K562 treated with DMSO at 1 percent for 12 hours (cell line): ENCODE data around the gene FGGY. TPM values are rescaled to one million over a fixed set of nuclear protein-coding genes. Genes with fewer than 3 reads are reported as not detected.

Experiments
- total RNA-seq: library from RNA; unstranded; fragments of 300-600 nt; gene quantifications from 2 replicates; pipeline ENCODE4 v1.2.3, GENCODE V29; 2022; ENCODE audit not compliant: insufficient read depth

The FGGY gene
- total RNA-seq, result 39.6 and 40.8 TPM in 2 replicates

GRCh38 chr1:59296358-59297256 lies at the start of gene FGGY:
Gene FGGY, plus strand, starts transcription at chr1:59297094. Its CDS starts 24,456 bp downstream, at chr1:59321550.

